ENCODE measurements around the gene COX7A2L.
"Not testable (repeated sequence)": the region's sequence is repeated elsewhere in the genome, so short reads cannot be mapped to it uniquely, and the experiment has no call there.

Gene COX7A2L

GRCh38 chr2:42360890-42361727 lies at the start of gene COX7A2L:
Gene COX7A2L (minus strand): TSS chr2:42361217. CDS start chr2:42361161, 56 bp downstream.
- peak; percentile 99 for DNase-seq (ENCODE audit: low spot score)

- no peak for DNase-seq (ENCODE audit: low spot score)
Measured at GRCh38 chr2:42408009-42408408, 47.0 kb upstream of the COX7A2L start.

DNA sequence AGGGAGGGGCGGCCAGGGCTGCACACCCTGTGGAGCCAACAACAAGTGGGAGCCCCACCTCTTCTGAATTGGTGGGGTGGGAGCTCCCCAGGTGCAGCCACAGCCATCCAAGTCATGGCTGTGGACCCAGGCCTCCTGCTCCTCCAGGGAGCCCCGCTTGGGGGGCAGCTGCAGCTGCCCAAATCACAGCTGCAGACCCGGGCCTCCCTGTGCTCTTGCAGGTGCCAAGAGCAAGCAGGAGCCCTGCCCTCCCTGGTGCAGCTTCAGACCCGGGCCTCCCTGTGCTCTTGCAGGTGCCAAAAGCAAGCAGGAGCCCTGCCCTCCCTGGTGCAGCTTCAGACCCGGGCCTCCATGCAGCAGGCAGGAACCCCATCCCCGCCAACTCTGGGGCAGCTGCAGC lies 46.5 kb upstream of the COX7A2L start:
- DNase-seq (ENCODE audit: low spot score) = no peak

GRCh38 chr2:42404676-42405075 lies 43.7 kb upstream of the COX7A2L start:
- DNase-seq (ENCODE audit: low spot score) = no peak

DNA sequence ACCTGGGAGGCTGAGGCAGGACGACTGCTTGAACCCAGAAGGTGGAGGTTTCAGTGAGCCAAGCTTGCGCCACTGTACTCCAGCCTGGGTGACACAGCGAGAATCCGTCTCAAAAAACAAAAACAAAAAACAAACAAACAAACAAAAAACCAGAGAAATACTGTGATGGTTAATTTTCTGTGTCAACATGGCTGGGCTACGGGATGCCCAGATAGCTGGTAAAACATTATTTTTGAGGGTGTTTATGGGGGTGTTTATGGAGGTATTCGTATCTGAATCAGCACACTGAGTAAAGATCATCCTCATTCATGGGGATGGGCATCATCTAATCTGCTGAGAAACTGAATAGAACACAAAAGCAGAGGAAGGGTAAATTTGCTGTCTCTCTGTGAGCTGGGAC lies 40.8 kb upstream of the COX7A2L start:
- no peak for DNase-seq (ENCODE audit: low spot score)

DNA sequence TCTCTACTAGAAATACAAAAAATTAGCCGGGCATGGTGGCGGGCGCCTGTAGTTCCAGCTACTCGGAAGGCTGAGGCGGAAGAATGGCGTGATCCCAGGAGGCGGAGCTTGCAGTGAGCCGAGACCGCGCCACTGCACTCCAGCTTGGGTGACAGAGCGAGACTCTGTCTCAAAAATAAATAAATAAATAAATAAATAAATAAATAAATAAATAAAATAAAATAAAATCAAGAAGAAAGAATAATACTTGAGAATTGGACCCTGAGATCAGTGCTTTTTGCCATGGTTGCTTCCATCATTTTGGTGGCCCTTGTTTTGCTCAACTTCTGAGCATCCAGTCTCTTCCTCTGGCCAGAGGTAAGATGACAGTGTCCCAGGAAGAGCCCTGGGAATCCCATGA lies 37.0 kb upstream of the COX7A2L start:
- DNase-seq (ENCODE audit: low spot score) = not testable (repeated sequence)

DNA sequence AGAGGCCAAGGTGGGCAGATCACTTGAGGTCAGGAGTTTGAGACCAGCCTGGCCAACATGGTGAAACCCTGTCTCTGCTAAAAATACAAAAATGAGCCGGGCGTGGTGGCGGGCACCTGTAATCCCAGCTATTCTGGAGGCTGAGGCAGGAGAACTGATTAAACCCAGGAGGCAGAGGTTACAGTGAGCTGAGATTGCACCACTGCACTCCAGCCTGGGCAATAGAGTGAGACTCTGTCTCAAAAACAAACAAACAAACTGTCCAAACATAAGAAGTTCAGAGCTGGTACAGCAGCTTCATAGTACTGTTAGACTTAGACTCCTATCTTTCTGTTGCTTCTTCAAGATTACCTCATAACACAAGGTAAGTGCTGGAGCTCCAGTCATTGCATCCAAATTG lies 32.3 kb upstream of the COX7A2L start:
- not testable (repeated sequence) for DNase-seq (ENCODE audit: low spot score)

- DNase-seq (ENCODE audit: low spot score) = no peak
Measured at GRCh38 chr2:42392191-42392590, 31.2 kb upstream of the COX7A2L start.

DNA sequence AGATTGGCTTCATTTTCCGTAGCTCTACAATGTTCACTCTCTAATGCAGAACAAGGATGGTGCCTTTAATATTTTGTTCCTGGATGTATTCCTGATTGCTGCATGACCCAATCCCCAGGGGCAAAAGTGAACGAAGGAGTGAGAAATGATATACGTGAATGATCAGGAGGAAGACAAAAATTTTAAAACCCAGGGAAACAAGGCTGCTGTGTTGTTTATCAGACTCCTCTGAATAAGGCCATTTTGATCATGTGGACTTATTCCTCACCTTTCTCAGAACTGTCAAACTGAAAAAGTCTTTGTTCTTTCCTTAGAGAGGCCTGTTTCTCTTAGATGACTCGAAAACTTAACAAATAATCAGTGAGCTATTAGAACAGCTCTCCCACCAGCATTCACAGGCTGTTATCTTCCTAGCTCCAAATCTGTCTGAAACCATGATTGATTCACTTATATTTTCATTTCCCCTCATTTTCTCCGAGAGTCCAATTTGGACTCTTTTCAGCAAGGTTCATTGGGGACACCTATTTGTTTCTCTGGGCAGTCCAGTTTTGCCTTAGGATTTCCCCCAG lies 29.5 kb upstream of the COX7A2L start:
- no peak for DNase-seq (ENCODE audit: low spot score)

DNA sequence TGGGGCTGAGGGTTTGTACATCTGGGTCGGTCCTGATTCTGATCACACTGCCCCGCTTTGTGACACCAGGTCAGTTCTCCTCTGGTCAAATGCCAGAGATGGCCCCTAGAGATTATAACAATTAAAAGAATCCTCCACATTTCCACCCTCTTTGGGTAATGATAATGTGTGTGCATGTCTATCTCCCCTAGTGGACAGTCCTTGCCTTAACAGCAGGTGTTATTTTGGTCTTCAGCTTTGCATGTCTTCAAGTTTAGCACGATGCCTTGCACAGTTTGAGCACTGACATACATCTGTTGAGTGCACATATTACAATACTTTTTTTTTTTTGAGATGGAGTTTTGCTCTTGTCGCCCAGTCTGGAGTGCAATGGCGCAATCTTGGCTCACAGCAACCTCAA lies 25.7 kb upstream of the COX7A2L start:
- DNase-seq (ENCODE audit: low spot score) = no peak

- no peak for DNase-seq (ENCODE audit: low spot score)
Measured at GRCh38 chr2:42385225-42385624, 24.2 kb upstream of the COX7A2L start.

GRCh38 chr2:42383855-42384530 lies 23.0 kb upstream of the COX7A2L start:
- no peak for DNase-seq (ENCODE audit: low spot score)

- DNase-seq (ENCODE audit: low spot score) = no peak
Measured at GRCh38 chr2:42382144-42382543, 21.1 kb upstream of the COX7A2L start.

DNA sequence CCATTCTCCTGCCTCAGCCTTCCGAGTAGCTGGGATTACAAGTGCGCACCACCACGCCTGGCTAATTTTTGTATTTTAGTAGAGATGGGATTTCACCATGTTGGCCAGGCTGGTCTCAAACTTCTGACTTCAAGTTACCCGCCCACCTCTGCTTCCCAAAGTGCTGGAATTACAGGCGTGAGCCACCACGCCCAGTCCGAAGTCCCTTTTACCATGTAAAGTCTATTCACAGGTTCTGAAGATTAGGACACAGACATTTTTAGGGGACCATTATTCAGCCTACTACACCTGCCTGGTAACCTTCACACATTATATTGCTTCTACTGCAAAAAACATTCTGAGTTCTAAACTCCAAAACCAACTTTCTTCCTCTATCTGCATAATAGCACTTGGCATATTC lies 19.0 kb upstream of the COX7A2L start:
- DNase-seq (ENCODE audit: low spot score) = not testable (repeated sequence)

DNA sequence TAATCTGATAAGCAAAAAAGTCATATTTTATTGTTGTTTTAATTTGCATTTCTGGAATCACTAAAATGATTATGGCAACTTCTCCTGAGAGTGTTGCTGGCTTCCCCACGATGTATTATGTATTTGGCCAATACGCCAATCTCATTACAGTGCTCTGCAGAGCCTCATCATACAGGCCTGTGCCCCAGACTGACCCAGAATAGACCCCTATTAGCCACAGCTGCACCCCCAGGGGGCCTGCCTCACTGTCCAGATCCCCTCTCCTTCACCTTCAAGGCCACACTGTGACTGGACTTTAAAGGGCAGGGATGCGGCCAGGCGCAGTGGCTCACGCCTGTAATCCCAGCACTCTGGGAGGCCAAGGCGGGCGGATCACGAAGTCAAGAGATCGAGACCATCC lies 17.4 kb upstream of the COX7A2L start:
- no peak for DNase-seq (ENCODE audit: low spot score)

DNA sequence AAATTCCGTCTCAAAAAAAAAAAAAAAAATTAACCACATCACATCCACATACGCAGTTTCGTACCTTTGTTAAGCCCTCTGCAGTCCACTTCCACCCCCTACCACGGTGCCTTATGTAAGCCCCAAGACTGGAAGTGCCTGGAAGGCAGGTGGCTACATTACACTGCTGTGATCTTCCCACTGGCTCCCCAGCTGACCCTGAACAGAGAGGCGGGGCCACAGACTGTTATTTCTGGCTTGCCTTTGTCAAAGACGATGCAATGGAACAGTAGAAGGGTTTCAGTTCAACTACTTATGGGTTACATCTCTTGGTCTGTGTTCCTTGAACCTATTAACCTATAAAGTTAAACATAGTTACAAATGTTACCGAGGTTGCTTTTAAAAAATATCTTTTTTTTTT lies 15.7 kb upstream of the COX7A2L start:
- DNase-seq (ENCODE audit: low spot score) = no peak

- DNase-seq (ENCODE audit: low spot score) = no peak
Measured at GRCh38 chr2:42372474-42373200, 11.6 kb upstream of the COX7A2L start.

GRCh38 chr2:42371611-42372473 lies 10.8 kb upstream of the COX7A2L start:
- no peak for DNase-seq (ENCODE audit: low spot score)

DNA sequence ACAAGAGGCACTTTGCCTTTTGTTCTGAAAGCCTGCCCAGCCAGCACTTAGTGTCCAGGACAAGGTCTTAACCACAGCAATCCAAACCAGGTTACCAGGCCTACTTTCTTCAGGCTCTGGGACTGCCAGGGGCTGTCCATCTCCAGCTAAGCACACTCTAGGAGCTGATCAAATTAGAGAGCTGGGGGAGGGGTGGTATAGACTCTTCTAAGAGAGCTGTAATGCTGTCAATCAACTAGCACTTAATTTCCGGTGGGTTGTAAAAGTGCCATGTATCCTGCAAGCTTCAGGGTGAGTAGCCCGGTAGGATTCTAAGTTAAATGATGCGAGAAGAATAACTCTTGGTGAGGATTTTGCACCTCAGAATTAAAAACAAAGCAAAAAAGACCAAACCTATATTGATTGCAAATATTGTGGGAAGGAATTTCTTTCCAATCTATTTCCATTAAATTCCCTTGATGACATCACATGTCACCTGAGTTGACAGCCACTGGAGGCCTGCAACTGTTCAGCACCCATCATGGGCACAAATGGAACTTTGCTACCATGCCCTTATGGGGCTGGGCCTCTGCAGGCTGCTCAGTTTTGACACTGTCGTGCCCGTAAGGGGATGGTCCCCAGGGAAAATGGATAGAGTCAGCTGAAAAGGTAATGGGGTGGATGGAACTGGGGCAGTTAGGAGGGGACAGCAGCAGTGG lies 8.7 kb upstream of the COX7A2L start:
- no peak for DNase-seq (ENCODE audit: low spot score)

GRCh38 chr2:42368817-42369531 lies 8.0 kb upstream of the COX7A2L start:
- DNase-seq (ENCODE audit: low spot score) = no peak

All from hepatic stellate cell (primary cell).